Activated CD8-positive, alpha-beta T cell treated with anti-CD3 and anti-CD28 coated beads for 36 hours (primary cell): ENCODE data around the gene RPAIN. TPM values are rescaled to one million over a fixed set of nuclear protein-coding genes. Genes with fewer than 3 reads are reported as not detected.

Experiments
- ATAC-seq: fragments of 200-7000 bp; cut with Tn5 transposase; one replicate; pipeline ENCODE4 v1.10.0; 2021; ENCODE audit warnings: mild to moderate bottlenecking, moderate library complexity
- CTCF ChIA-PET: fragments of 350-600 bp; sonication (Branson Sonifier 250); formaldehyde crosslinking; loops from one replicate; lab custom pipeline; 2021; ENCODE audit warnings: antibody characterized with exemption; lab: Charles Lee
- POLR2A ChIA-PET: fragments of 350-600 bp; sonication (Branson Sonifier 250); formaldehyde crosslinking; loops from one replicate; lab custom pipeline; 2021; ENCODE audit warnings: antibody characterized with exemption; lab: Charles Lee
- DNase-seq: peaks from one replicate; pipeline ENCODE4 v3.0.0-alpha.2; 2020
- H3K27ac Mint-ChIP-seq: one replicate; pipeline ENCODE4 v1.8.0; 2021; ENCODE audit warnings: mild to moderate bottlenecking, mixed read lengths
- H3K27me3 Mint-ChIP-seq: one replicate; pipeline ENCODE4 v1.8.0; 2021; ENCODE audit warnings: mixed read lengths
- H3K36me3 Mint-ChIP-seq: one replicate; pipeline ENCODE4 v1.8.0; 2021; ENCODE audit warnings: low read depth, mixed read lengths
- H3K4me1 Mint-ChIP-seq: one replicate; pipeline ENCODE4 v1.8.0; 2021; ENCODE audit warnings: low read depth, mixed read lengths
- H3K4me3 Mint-ChIP-seq: one replicate; pipeline ENCODE4 v1.8.0; 2021; ENCODE audit warnings: mild to moderate bottlenecking, moderate library complexity, mixed read lengths
- H3K9me3 Mint-ChIP-seq: one replicate; pipeline ENCODE4 v1.8.0; 2021; ENCODE audit warnings: mixed read lengths
- intact Hi-C: fragments of 100-400 bp; cut with micrococcal nuclease; formaldehyde crosslinking; loops from one replicate; pipeline ENCODE4 v1.10.0; 2022
- total RNA-seq, 2 experiments: library from RNA; stranded (reverse); gene quantifications; one replicate each; pipeline ENCODE4 v1.2.3, GENCODE V29; 2021
- TF ChIP-seq, protein P1 (sequence below): fragments of 200-600 bp; IDR thresholded peaks from one replicate; pipeline ENCODE4 v1.8.0; 2022; ENCODE audit warnings: antibody characterized with exemption, mild to moderate bottlenecking

Gene RPAIN
- total RNA-seq, 2 experiments from 2014 or later = 56.9 to 61.4 TPM

DNA sequence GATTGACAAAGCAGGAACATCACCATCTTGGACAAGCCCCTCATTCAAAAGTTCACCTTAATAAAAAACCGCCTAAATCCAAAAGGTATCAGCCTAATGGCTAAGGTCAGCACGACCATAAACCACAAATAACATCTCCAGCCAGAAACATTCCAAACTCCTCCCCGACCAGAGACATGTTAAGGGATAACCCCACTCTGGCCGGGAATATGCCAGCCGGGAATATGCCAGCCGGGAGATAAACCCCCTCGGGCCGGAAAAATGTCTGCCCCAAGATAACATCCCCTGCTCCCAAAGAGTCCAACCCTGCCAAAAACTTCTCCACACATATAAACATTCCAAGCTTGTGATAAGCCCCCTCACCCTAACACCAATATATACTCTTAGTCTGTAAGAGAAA, 47.4 kb downstream of the RPAIN start:
- Mint-ChIP-seq H3K4me3 (peak overlapping the region; percentile 89), H3K36me3 (peaks cover 29% of the 10 kb centered on the region), H3K4me1 (peaks cover 40% of the 10 kb centered on the region), H3K9me3 (no peaks in the 10 kb centered on the region), H3K27ac (peak overlapping the region; percentile 74), H3K27me3 (no peaks in the 10 kb centered on the region)
- ATAC-seq (no peak), DNase-seq (no peak)
- TF ChIP-seq, protein P1, sequence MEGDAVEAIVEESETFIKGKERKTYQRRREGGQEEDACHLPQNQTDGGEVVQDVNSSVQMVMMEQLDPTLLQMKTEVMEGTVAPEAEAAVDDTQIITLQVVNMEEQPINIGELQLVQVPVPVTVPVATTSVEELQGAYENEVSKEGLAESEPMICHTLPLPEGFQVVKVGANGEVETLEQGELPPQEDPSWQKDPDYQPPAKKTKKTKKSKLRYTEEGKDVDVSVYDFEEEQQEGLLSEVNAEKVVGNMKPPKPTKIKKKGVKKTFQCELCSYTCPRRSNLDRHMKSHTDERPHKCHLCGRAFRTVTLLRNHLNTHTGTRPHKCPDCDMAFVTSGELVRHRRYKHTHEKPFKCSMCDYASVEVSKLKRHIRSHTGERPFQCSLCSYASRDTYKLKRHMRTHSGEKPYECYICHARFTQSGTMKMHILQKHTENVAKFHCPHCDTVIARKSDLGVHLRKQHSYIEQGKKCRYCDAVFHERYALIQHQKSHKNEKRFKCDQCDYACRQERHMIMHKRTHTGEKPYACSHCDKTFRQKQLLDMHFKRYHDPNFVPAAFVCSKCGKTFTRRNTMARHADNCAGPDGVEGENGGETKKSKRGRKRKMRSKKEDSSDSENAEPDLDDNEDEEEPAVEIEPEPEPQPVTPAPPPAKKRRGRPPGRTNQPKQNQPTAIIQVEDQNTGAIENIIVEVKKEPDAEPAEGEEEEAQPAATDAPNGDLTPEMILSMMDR = no peak
- intact Hi-C loops = no loop called here
- ChIA-PET CTCF (interaction anchor here (0.9 to 2.4 kb wide), 3 partner anchors 19 to 28 kb away, joined by 3 to 14 read pairs (median 3); partner anchors contain the start of genes C1QBP and MIS12), POLR2A (interaction anchor here (0.7 to 5.7 kb wide), 2 partner anchors 11 to 19 kb away, joined by 3 to 55 read pairs; partner anchors contain the start of genes DERL2 and MIS12)

DNA sequence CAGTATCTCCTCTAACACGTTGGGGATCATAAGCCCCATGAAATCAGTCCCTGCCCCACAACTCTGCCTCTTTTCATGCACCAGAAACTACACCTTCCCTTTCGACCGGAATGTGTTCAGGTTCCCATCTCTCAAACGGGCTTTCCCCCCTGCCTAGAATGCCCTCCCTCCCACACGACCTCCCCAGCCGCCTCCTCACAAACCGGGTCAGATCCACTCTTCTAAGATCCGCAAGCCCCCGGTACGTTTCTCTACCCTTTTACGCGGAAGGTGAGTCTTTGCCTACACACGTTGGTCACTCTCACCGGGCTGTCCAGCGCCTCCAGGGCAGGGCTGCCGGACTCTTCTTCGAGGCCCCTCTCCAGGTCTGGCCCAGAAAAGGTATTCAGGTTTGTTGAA, 48.1 kb downstream of the RPAIN start:
- TF ChIP-seq, protein P1 = no peak
- peak overlapping the region; percentile 74 for H3K27ac Mint-ChIP-seq
- ATAC-seq = peak; percentile 15
- ChIA-PET POLR2A (interaction anchor here (0.7 to 5.7 kb wide), 7 partner anchors 10 to 1183 kb away, joined by 3 to 55 read pairs (median 4); partner anchors contain the start of genes C17orf100, DERL2, MED31 and MIS12), CTCF (interaction anchor here (0.9 to 2.4 kb wide), 5 partner anchors 19 to 29 kb away, joined by 3 to 14 read pairs (median 3); partner anchors contain the start of genes C1QBP and MIS12)
- peaks cover 29% of the 10 kb centered on the region for H3K36me3 Mint-ChIP-seq
- no peaks in the 10 kb centered on the region for H3K9me3 Mint-ChIP-seq
- H3K4me3 Mint-ChIP-seq = peak overlapping the region; percentile 89
- H3K4me1 Mint-ChIP-seq = peaks cover 40% of the 10 kb centered on the region
- DNase-seq = peak; percentile 33
- intact Hi-C loops = no loop called here
- H3K27me3 Mint-ChIP-seq = no peaks in the 10 kb centered on the region

DNA sequence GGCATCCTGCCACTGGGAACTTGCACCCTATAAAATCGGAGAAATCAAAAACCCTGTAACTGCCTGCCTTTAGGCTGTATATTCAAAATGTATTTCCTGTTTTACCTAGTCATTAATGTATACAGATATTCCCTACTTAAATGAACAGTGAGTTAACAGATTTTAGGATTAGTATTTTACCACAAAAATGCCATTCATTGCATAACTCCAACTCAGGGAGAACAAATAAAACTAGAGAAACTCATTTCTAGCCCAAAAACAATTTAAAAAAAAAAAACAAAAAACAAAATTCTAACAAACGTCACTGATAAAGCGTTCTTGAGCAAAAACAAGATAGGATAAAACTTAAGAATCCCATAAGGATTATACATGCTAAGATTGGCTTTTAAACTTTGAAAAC, 52.5 kb downstream of the RPAIN start:
- H3K27ac Mint-ChIP-seq = no peak overlapping the region
- H3K4me1 Mint-ChIP-seq = peaks cover 16% of the 10 kb centered on the region
- ATAC-seq (no peak), DNase-seq (no peak)
- intact Hi-C loops = no loop called here
- ChIA-PET CTCF (no interaction called here), POLR2A (no interaction called here)
- peaks cover 18% of the 10 kb centered on the region for H3K36me3 Mint-ChIP-seq
- TF ChIP-seq, protein P1 = no peak
- no peak overlapping the region for H3K4me3 Mint-ChIP-seq
- H3K9me3 Mint-ChIP-seq = no peaks in the 10 kb centered on the region
- H3K27me3 Mint-ChIP-seq = no peaks in the 10 kb centered on the region

DNA sequence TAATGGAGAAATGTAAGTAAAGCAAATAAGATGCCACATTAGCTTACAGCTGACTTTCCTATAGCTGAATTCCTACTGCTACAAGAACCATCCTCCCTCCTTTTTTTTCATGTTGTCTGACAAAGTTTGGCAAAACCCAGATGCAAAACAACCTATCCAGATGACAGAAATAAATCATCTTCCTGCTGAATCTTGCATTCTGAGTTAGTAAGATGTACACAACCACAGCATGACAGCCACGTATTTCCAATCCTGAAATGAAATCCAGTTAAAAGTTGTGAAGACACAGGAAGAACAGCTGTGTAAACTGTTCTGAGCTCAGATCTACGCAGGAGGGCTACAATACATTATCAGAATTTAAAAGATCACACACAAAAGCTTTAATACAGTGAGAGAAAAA, 53.9 kb downstream of the RPAIN start:
- intact Hi-C loops = no loop called here
- CTCF ChIA-PET = interaction anchor here (1.6 kb wide), 1 partner anchor 11 kb away, joined by 7 read pairs; no protein-coding TSS in a partner anchor
- H3K27ac Mint-ChIP-seq = no peak overlapping the region

DNA sequence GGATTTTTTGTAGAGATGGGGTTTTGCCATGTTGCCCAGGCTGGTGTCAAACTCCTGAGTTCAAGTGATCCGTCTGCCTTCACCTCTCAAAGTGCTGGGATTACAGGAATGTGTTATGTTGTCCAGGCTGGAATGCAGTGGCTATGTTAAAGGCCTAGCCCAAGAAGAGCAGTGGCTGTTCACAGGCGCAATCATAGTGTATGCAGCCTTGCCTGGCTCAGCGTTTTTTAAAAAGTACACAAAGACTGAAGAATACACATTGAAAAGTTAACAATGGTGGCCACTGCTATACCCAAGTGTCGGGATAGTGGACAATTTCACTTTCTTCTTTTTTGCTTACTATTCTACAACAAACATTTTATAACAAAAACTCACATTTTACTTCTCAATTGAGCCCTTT, 59.0 kb downstream of the RPAIN start:
- peaks cover 51% of the 10 kb centered on the region for H3K36me3 Mint-ChIP-seq
- intact Hi-C loops = no loop called here
- POLR2A ChIA-PET = interaction anchor here (1.4 to 1.9 kb wide), 2 partner anchors 10 to 11 kb away, joined by 3 to 10 read pairs; partner anchors contain the start of gene DHX33
- H3K4me3 Mint-ChIP-seq = no peak overlapping the region
- ATAC-seq = no peak
- H3K9me3 Mint-ChIP-seq = no peaks in the 10 kb centered on the region
- TF ChIP-seq, protein P1 = no peak
- H3K4me1 Mint-ChIP-seq = peaks cover 30% of the 10 kb centered on the region
- no peaks in the 10 kb centered on the region for H3K27me3 Mint-ChIP-seq
- CTCF ChIA-PET = interaction anchor here (2.6 kb wide), 1 partner anchor 40 kb away, joined by 9 read pairs; the partner anchor contains the start of gene C1QBP
- DNase-seq = no peak
- no peak overlapping the region for H3K27ac Mint-ChIP-seq

More for the DNA sequence above, 53.9 kb downstream of the RPAIN start:
- DNase-seq (no peak), ATAC-seq (no peak)
- no peaks in the 10 kb centered on the region for H3K27me3 Mint-ChIP-seq
- no peak overlapping the region for H3K4me3 Mint-ChIP-seq
- POLR2A ChIA-PET = interaction anchor here (0.7 to 1.3 kb wide), 3 partner anchors 11 to 145 kb away, joined by 3 read pairs; no protein-coding TSS in a partner anchor
- TF ChIP-seq, protein P1 = no peak
- H3K9me3 Mint-ChIP-seq = no peaks in the 10 kb centered on the region
- peaks cover 23% of the 10 kb centered on the region for H3K36me3 Mint-ChIP-seq
- peaks cover 12% of the 10 kb centered on the region for H3K4me1 Mint-ChIP-seq
